K562 (cell line): ENCODE data around the gene AGMO.

Source experiments
- NBN ChIP-seq: fragments of 450-650 bp; IDR thresholded peaks from 2 replicates; pipeline ENCODE4 v1.6.1; 2016; ENCODE audit warnings: low read depth, mild to moderate bottlenecking
- NR2C2 ChIP-seq, 2 experiments: fragments of 200-800 bp in 1 of 2; sonication (Bioruptor generic) in 1 of 2; sonication (generic) in 1 of 2; formaldehyde crosslinking in 1 of 2; IDR thresholded peaks; 2 replicates each; pipeline versions ENCODE4 v1.6.1 to v1.8.0; 2016 to 2022; ENCODE audit warnings: mild to moderate bottlenecking in 1 of 2, missing compliant biosample characterization in 1 of 2, missing genetic modification characterization in 1 of 2, missing genetic modification reagents in 1 of 2
- SIN3A ChIP-seq, 2 experiments: fragments of 150-350 bp in 1 of 2; IDR thresholded peaks; 2 replicates each; pipeline ENCODE4 v1.6.1; 2011 to 2016; ENCODE audit warnings: borderline replicate concordance in 2 of 2, low read depth in 2 of 2, low read length in 2 of 2, mild to moderate bottlenecking in 2 of 2, moderate library complexity in 2 of 2; ENCODE audit not compliant: control insufficient read depth in 1 of 2
- ZBTB17 ChIP-seq: fragments of 450-650 bp; formaldehyde crosslinking; IDR thresholded peaks from 2 replicates; pipeline ENCODE4 v1.4.0; 2020; ENCODE audit warnings: mild to moderate bottlenecking
- ZNF408 ChIP-seq: fragments of 250-450 bp; sonication (Bioruptor Pico); IDR thresholded peaks from 2 replicates; pipeline ENCODE4 v1.4.0; 2020; ENCODE audit warnings: low read depth, mild to moderate bottlenecking, moderate library complexity

DNA sequence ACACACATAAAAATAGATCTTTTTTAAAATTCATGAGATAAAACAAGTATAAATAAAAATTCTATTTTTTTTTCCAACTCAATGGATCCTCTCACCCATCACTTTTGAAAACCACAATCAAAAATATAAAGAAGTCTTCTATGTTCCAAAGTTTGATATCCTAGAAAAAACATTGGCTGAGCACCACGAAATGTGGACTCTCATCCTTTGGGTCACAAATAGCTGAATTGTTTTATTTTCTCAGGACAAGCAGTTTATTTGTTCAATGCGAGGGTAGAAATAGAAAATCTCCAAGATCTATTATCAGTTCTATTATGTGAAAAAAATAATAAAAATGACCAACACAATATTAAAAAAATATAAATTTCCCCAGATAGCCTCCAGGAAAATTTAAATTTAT lies 348.7 kb downstream of the AGMO start:
- TF ChIP-seq ZBTB17 (CRISPR knock-in tag) = no peak
- no peak for TF ChIP-seq SIN3A (IDR thresholded peaks at IDR 0.05; ENCODE audit: borderline replicate concordance in 2 of 2, control insufficient read depth in 1 of 2, low read depth in 2 of 2, low read length in 2 of 2)
- TF ChIP-seq ZNF408 (CRISPR knock-in tag) = no peak
- no peak for TF ChIP-seq NR2C2 (CRISPR knock-in tag; IDR thresholded peaks at IDR 0.05)
- no peak for TF ChIP-seq NR2C2 (tag; IDR thresholded peaks at IDR 0.05)
- TF ChIP-seq NBN = no peak
